Activated CD8-positive, alpha-beta memory T cell treated with anti-CD3 and anti-CD28 coated beads, Interleukin-2, amount 50 U/mL, for 1 hour (primary cell): ENCODE data around the gene PATL1.

Experiments used
- DNase-seq: peaks from one replicate; pipeline ENCODE4 v3.0.0-alpha.2; 2020; ENCODE audit errors: extremely low read depth

Gene PATL1

GRCh38 chr11:59614277-59615119 is 54.3 kb downstream of the PATL1 start:
- DNase-seq, result no peak

GRCh38 chr11:59611570-59612565 is 57.0 kb downstream of the PATL1 start:
- no peak for DNase-seq

- no peak for DNase-seq
Measured at GRCh38 chr11:59610289-59610688, 58.5 kb downstream of the PATL1 start.

- no peak for DNase-seq
Measured at GRCh38 chr11:59607703-59608454, 61.0 kb downstream of the PATL1 start.

GRCh38 chr11:59602432-59602831 is 66.4 kb downstream of the PATL1 start:
- no peak for DNase-seq

GRCh38 chr11:59601788-59602187 is 67.0 kb downstream of the PATL1 start:
- no peak for DNase-seq

GRCh38 chr11:59600636-59601035 is 68.2 kb downstream of the PATL1 start:
- no peak for DNase-seq

GRCh38 chr11:59600234-59600633 is 68.6 kb downstream of the PATL1 start:
- DNase-seq, result no peak

- DNase-seq, result no peak
Measured at GRCh38 chr11:59598961-59599360, 69.9 kb downstream of the PATL1 start.
